CD14-positive monocyte (primary cell): ENCODE results near the gene SIDT2. TPM values are rescaled to one million over a fixed set of nuclear protein-coding genes. Genes with fewer than 3 reads are reported as not detected.
A peak's percentile ranks its signal among the peaks of the same experiment; 100 is the strongest.
"Not testable (repeated sequence)": the region's sequence is repeated elsewhere in the genome, so short reads cannot be mapped to it uniquely, and the experiment has no call there.

ENCODE experiments used
- DNase-seq, 3 donors: peaks; one replicate each; pipeline ENCODE4 v3.0.0-alpha.2; 2011 to 2022
- H2AFZ ChIP-seq: 2 replicates; pipeline ENCODE4 v1.6.0; 2012; ENCODE audit warnings: mild to moderate bottlenecking, low read depth, low read length, inconsistent platforms; ENCODE audit not compliant: insufficient read depth, poor library complexity, severe bottlenecking
- H3K27ac ChIP-seq, 2 donors: 1 replicate in 1 of 2; 2 replicates in 1 of 2; pipeline ENCODE4 v1.5.1; 2012 to 2013; ENCODE audit warnings: low read length in 2 of 2, control low read depth in 1 of 2, inconsistent platforms in 1 of 2, low read depth in 1 of 2, mild to moderate bottlenecking in 1 of 2
- H3K27me3 ChIP-seq, 2 donors: one replicate each; pipeline versions ENCODE4 v1.6.0 to v1.6.1; 2011 to 2013; ENCODE audit warnings: low read length in 2 of 2; ENCODE audit not compliant: control insufficient read depth in 2 of 2, insufficient read depth in 2 of 2
- H3K36me3 ChIP-seq, 2 donors: replicated peaks in 1 of 2; 1 replicate in 1 of 2; 2 replicates in 1 of 2; pipeline versions ENCODE4 v1.5.1 to v1.6.1; 2012 to 2013; ENCODE audit warnings: low read length in 2 of 2, control low read depth in 1 of 2, inconsistent platforms in 1 of 2, mild to moderate bottlenecking in 1 of 2; ENCODE audit not compliant: insufficient read depth in 2 of 2, control insufficient read depth in 1 of 2
- H3K4me1 ChIP-seq, 2 donors: 1 replicate in 1 of 2; 2 replicates in 1 of 2; pipeline versions ENCODE4 v1.5.1 to v1.6.1; 2012 to 2013; ENCODE audit warnings: low read length in 2 of 2, control low read depth in 1 of 2, inconsistent platforms in 1 of 2, mild to moderate bottlenecking in 1 of 2, moderate library complexity in 1 of 2; ENCODE audit not compliant: insufficient read depth in 2 of 2, control insufficient read depth in 1 of 2
- H3K4me2 ChIP-seq: replicated peaks from 2 replicates; pipeline ENCODE3; 2012; ENCODE audit warnings: low read length, moderate library complexity, mild to moderate bottlenecking; ENCODE audit not compliant: poor library complexity, severe bottlenecking; ENCODE audit errors: extremely low read depth
- H3K4me3 ChIP-seq, 3 experiments: fragments of 200-600 bp in 1 of 3; sonication (generic) in 1 of 3; replicated peaks in 1 of 3; 1 replicate in 2 of 3; 2 replicates in 1 of 3; pipeline ENCODE4 v1.5.1; 2011 to 2013; ENCODE audit warnings: low read length in 3 of 3, mild to moderate bottlenecking in 3 of 3, control low read depth in 2 of 3, low read depth in 2 of 3, inconsistent platforms in 1 of 3, moderate library complexity in 1 of 3
- H3K79me2 ChIP-seq: 2 replicates; pipeline ENCODE4 v1.6.0; 2012; ENCODE audit warnings: mild to moderate bottlenecking, control low read depth, inconsistent platforms, low read length, moderate library complexity; ENCODE audit not compliant: insufficient read depth
- H3K9ac ChIP-seq: 2 replicates; pipeline ENCODE4 v1.6.0; 2017; ENCODE audit warnings: low read length, mild to moderate bottlenecking; ENCODE audit not compliant: insufficient read depth, poor library complexity, severe bottlenecking
- H3K9me3 ChIP-seq, 2 donors: replicated peaks in 1 of 2; 1 replicate in 1 of 2; 2 replicates in 1 of 2; pipeline versions ENCODE4 v1.5.1 to v1.6.1; 2012 to 2013; ENCODE audit warnings: low read length in 2 of 2, control low read depth in 1 of 2; ENCODE audit not compliant: control insufficient read depth in 1 of 2, insufficient read depth in 1 of 2
- H4K20me1 ChIP-seq: 2 replicates; pipeline ENCODE4 v1.6.0; 2012; ENCODE audit warnings: mild to moderate bottlenecking, low read length, control low read depth, moderate library complexity; ENCODE audit not compliant: insufficient read depth
- H3K27ac Mint-ChIP-seq, 7 donors: one replicate each; pipeline ENCODE4 v1.8.0; 2020; ENCODE audit warnings: mild to moderate bottlenecking in 7 of 7, mixed read lengths in 7 of 7, moderate library complexity in 6 of 7, inconsistent platforms in 2 of 7
- H3K27me3 Mint-ChIP-seq, 3 donors: one replicate each; pipeline ENCODE4 v1.8.0; 2021 to 2022; ENCODE audit warnings: low read depth in 3 of 3, mild to moderate bottlenecking in 3 of 3, mixed read lengths in 3 of 3, moderate library complexity in 3 of 3, inconsistent platforms in 1 of 3
- H3K36me3 Mint-ChIP-seq, 2 donors: one replicate each; pipeline ENCODE4 v1.8.0; 2020; ENCODE audit warnings: mixed read lengths in 2 of 2, inconsistent platforms in 1 of 2, mild to moderate bottlenecking in 1 of 2
- H3K4me1 Mint-ChIP-seq: one replicate; pipeline ENCODE4 v1.8.0; 2020; ENCODE audit warnings: mild to moderate bottlenecking, mixed read lengths
- H3K4me3 Mint-ChIP-seq, 2 donors: one replicate each; pipeline ENCODE4 v1.8.0; 2020; ENCODE audit warnings: mild to moderate bottlenecking in 2 of 2, mixed read lengths in 2 of 2, moderate library complexity in 1 of 2
- H3K9me3 Mint-ChIP-seq, 7 donors: one replicate each; pipeline ENCODE4 v1.8.0; 2020 to 2022; ENCODE audit warnings: mixed read lengths in 7 of 7, mild to moderate bottlenecking in 6 of 7, moderate library complexity in 6 of 7, inconsistent platforms in 2 of 7
- WGBS: methylation state at CpG from one replicate; pipeline ENCODE4 v1.1.5; 2013; ENCODE audit warnings: missing lambda C conversion rate; ENCODE audit not compliant: insufficient coverage; 5-methylcytosine and 5-hydroxymethylcytosine counted together
- intact Hi-C, 2 donors: fragments of 100-400 bp; cut with micrococcal nuclease; formaldehyde crosslinking; loops; one replicate each; pipeline versions ENCODE4 v1.15.0 to v1.15.1; 2023
- polyA plus RNA-seq, 3 donors: library from polyadenylated mRNA; depleted of rRNA in 1 of 3; unstranded in 2 of 3; stranded (reverse) in 1 of 3; fragments of 300-500 nt in 2 of 3; fragments of >200 nt in 1 of 3; fragmentation: Illumina TruSeq in 2 of 3; gene quantifications; 1 replicate in 2 of 3; 2 replicates in 1 of 3; pipeline ENCODE4 v1.2.3, GENCODE V29; 2012 to 2021
- TF ChIP-seq, protein P1 (sequence below): fragments of 200-600 bp; IDR thresholded peaks from one replicate; pipeline ENCODE4 v1.8.0; 2022; ENCODE audit warnings: antibody characterized with exemption, mild to moderate bottlenecking

SIDT2 gene
- polyA plus RNA-seq, 3 donors, result 21.8 to 177 (median 41.8) TPM

DNA sequence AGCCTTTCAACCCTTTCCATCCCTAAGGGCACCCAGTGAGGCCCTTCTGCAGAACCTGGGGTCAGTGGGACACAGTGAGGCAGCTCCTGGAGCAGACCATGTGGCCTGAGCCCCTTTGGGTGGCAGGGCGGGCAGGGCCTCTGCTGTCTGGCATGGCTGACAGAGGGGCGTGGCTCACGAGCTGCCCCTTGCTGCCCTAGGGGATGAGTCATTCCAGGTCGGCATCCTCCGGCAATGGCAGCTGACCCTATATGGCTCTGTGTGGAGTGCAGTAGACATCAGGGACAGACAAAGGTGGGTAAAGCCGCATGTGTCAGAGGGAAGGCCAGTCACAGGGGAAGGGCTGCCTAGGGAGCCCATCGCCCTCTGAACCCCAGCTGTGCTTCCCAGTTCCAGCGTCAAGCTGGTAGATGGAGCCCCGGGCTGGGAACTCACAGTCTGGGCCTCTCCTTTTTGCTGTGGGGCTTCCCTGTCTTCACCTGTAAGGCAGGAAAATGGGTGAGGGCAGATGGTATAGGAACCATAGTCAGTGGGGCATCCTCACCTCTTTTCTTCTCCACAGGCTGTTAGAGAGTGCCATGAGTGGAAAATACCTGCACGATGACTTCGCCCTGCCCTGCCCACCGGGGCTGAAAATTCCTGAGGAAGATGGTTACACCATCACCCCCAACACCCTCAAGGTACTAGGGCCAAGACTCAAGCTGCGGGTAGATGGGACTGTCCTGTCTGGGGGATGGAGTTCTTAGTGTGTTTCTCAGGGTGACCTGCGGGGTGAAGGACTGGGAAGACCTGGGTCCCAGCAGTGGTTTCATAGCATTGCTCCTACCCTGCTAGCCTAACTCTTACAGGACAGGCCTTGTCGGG, 41.1 kb upstream of the SIDT2 start:
- H3K36me3 ChIP-seq, H3K4me3 Mint-ChIP-seq, H3K4me1 ChIP-seq, H3K4me1 Mint-ChIP-seq, H3K27ac Mint-ChIP-seq, H3K4me3 ChIP-seq, H3K27ac ChIP-seq, H3K9me3 Mint-ChIP-seq, H2AFZ ChIP-seq, H3K79me2 ChIP-seq, H3K4me2 ChIP-seq, H3K9ac ChIP-seq, H3K36me3 Mint-ChIP-seq, H3K27me3 ChIP-seq, H4K20me1 ChIP-seq, DNase-seq, H3K9me3 ChIP-seq, intact Hi-C loops: not testable (repeated sequence)
- no CpG with 5 or more reads among the region's 15 CpGs for WGBS
- H3K27me3 Mint-ChIP-seq, result peaks cover 3 to 10% (median 5%) of the 10 kb centered on the region in 3 donors

DNA sequence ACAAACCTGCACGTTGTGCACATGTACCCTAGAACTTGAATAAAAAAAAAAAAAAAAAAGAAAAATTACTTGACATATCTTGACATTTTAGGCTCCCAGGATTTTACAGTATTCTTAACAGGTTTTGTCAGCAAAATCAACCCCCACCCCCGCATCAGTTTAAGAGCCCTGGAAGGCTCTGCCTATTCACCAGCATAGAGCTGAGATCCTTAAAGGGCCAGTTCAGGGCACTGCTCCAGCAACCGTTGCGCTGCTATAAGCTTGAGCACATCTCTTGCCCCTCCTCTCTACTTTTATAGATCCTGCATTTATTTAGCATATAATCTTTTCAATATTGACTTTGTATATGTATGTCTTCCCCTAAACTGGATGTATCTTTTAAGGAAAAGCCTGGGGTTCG, 35.2 kb upstream of the SIDT2 start:
- H3K4me3 Mint-ChIP-seq, result peak overlapping the region; percentile 95 to 98
- WGBS, result 0% methylated on average over 2 of the region's 5 CpGs
- H3K36me3 Mint-ChIP-seq, result peaks cover 13 to 28% of the 10 kb centered on the region in 2 donors
- Histone ChIP-seq H3K27me3 (no peaks in the 10 kb centered on the region), H3K27ac (peak overlapping the region; percentile 70 to 98), H3K4me2 (peak overlapping the region; percentile 94), H3K4me3 (peak overlapping the region; percentile 60 to 98 (median 97)), H3K9ac (peak overlapping the region; percentile 89), H4K20me1 (peaks cover 40% of the 10 kb centered on the region), H3K79me2 (peaks cover 45% of the 10 kb centered on the region), H3K9me3 (no peaks in the 10 kb centered on the region), H2AFZ (peak overlapping the region; percentile 89), H3K4me1 (peaks cover 16 to 27% of the 10 kb centered on the region in 2 donors), H3K36me3 (peaks cover 12 to 20% of the 10 kb centered on the region in 2 donors)
- TF ChIP-seq, protein P1, sequence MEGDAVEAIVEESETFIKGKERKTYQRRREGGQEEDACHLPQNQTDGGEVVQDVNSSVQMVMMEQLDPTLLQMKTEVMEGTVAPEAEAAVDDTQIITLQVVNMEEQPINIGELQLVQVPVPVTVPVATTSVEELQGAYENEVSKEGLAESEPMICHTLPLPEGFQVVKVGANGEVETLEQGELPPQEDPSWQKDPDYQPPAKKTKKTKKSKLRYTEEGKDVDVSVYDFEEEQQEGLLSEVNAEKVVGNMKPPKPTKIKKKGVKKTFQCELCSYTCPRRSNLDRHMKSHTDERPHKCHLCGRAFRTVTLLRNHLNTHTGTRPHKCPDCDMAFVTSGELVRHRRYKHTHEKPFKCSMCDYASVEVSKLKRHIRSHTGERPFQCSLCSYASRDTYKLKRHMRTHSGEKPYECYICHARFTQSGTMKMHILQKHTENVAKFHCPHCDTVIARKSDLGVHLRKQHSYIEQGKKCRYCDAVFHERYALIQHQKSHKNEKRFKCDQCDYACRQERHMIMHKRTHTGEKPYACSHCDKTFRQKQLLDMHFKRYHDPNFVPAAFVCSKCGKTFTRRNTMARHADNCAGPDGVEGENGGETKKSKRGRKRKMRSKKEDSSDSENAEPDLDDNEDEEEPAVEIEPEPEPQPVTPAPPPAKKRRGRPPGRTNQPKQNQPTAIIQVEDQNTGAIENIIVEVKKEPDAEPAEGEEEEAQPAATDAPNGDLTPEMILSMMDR, result no peak
- H3K27ac Mint-ChIP-seq, result peak overlapping the region; percentile 90 to 97 (median 95)
- H3K27me3 Mint-ChIP-seq, result peaks cover 2 to 8% (median 5%) of the 10 kb centered on the region in 3 donors
- H3K9me3 Mint-ChIP-seq, result no peaks in the 10 kb centered on the region
- peaks cover 42% of the 10 kb centered on the region for H3K4me1 Mint-ChIP-seq
- intact Hi-C loops, result no loop called here
- peak in 2 of 3 donors; percentile 1 to 3 for DNase-seq
